ENCODE measurements around the gene SH3RF2.
"Not testable (repeated sequence)": the region's sequence is repeated elsewhere in the genome, so short reads cannot be mapped to it uniquely, and the experiment has no call there.

Gene SH3RF2

DNA sequence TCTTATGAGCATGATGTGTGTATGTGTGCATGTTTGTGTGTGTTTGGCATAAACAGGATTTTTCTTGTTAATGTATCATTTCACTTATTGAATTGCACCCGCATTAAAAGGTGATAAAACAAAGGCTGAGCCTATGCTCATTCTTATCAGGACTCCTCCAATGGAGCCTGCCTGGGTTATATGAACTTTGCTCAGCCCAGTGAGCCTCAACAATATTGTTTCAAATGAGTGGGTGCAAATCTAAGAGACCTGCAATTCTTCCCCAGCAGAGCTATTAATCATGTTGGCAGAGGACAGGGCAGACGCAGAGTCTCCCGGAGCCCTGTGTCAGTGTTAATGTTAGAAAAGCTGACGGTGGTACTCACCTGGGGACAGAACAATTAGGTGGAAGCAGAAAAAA lies 71.6 kb downstream of the SH3RF2 start:
- DNase-seq (ENCODE audit: low spot score), result no peak

GRCh38 chr5:146009020-146009419 lies 72.6 kb downstream of the SH3RF2 start:
- DNase-seq (ENCODE audit: low spot score), result no peak

DNA sequence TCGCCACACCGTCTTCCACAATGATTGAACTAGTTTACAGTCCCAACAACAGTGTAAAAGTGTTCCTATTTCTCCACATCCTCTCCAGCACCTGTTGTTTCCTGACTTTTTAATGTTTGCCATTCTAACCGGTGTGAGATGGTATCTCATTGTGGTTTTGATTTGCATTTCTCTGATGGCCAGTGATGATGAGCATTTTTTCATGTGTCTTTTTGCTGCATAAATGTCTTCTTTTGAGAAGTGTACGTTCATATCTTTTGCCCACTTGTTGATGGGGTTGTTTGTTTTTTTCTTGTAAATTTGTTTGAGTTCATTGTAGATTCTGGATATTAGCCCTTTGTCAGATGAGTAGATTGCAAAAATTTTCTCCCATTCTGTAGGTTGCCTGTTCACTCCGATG lies 74.1 kb downstream of the SH3RF2 start:
- not testable (repeated sequence) for DNase-seq (ENCODE audit: low spot score)

DNA sequence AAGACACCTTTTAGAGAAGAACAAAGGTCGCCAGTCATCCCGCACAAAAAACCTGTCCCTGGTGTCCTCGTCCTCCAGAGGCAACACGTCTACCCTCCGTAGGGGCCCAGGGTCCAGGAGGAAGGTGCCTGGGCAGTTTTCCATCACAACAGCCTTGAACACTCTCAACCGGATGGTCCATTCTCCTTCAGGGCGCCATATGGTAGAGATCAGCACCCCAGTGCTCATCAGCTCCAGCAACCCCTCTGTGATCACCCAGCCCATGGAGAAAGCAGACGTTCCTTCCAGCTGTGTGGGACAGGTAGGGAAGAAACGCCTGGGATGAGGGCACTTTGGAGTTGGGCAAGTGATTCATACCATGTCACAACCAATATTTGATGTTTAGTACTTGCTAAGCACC lies 77.4 kb downstream of the SH3RF2 start:
- no peak for DNase-seq (ENCODE audit: low spot score)

GRCh38 chr5:146015001-146015400 lies 78.6 kb downstream of the SH3RF2 start:
- no peak for DNase-seq (ENCODE audit: low spot score)

DNA sequence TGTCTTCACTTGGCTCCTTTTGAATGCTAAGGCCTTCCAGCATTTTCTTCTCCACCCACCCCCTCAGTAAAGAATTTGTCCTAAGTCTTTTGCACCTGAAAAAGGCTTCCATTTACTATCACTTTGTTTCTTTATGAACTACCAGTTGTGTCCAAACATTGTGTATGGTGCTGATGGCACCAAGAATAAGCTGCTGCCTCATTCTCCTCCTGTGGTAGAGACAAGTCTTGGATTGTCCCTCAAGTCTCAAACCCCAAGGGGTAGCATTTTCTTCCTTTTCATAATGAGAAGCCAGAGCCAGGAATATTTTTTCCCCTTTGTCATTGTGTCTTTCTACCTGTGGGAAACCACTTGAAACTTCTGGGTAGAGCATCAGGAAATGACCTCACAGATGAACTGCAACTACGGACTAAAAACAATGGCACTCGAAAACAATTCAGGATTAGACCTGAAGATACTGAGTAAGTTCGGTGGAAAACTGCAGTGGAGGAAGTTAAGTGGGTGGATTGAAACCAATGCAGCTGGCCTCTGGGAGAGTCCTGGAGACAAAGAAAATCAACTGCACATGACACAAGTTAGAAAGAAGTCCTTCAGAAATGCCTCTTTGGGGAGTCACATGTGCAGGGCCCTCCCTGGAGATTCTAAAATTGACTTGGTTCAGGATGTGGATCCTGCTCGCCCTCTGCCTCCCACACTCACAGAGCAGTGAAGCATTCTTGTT lies 80.5 kb downstream of the SH3RF2 start:
- no peak for DNase-seq (ENCODE audit: low spot score)

DNA sequence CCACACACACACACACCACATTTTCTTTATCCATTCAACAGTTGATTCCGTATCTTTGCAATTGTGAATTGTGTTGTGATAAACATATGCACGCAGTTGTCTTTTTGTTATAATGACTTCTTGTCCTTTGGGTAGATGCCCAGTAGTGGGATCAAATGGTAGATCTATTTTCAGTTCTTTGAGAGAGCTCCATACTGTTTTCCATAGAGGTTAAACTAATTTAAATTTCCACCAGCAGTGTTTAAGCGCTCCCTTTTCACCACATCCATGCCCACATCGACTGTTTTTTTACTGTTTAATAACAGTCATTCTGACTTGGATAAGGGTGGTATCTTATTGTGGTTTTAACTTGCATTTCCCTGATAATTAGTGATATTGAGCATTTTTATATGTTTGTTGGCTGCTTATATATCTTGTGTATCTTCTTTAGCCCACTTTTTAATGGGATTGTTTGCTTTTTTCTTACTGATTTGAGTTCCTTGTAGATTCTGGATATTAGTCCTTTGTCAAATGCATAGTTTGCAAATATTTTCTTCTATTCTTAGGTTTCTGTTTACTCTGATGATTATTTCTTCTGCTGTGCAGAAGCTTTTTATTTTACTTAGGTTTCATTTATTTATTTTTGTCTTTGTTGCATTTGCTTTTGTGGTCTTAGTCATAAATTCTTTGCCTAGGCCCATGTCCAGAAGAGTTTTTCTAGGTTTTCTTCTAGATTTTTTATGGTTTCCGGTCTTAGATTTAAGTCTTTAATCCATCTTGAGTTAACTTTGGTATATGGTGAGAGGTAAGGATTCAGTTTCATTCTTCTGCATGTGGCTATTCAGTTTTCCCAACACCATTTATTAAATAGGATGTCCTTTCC lies 82.4 kb downstream of the SH3RF2 start:
- no peak for DNase-seq (ENCODE audit: low spot score)

DNA sequence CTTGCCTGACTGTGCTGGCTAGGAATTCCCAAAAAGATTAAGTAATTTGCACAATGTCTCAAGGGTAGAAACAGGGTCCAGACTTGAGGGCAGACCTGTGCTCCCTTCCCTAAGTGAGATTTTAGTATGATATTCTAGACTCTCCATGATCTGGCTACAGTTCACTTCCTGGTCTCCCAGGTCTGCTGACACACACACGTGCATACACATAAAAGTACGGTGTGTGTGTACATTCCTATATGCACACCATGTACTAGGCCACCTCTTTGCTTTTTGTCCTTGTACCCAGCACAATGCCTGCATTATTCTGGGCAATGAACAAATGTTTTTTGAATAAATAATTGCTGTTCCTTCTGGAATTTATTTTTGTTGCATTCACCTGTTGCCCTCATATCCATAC lies 83.7 kb downstream of the SH3RF2 start:
- no peak for DNase-seq (ENCODE audit: low spot score)

- DNase-seq (ENCODE audit: low spot score), result no peak
Measured at GRCh38 chr5:146024034-146024433, 87.7 kb downstream of the SH3RF2 start.

GRCh38 chr5:146025114-146025680 lies 88.8 kb downstream of the SH3RF2 start:
- no peak for DNase-seq (ENCODE audit: low spot score)

GRCh38 chr5:146025681-146026080 lies 89.3 kb downstream of the SH3RF2 start:
- no peak for DNase-seq (ENCODE audit: low spot score)

DNA sequence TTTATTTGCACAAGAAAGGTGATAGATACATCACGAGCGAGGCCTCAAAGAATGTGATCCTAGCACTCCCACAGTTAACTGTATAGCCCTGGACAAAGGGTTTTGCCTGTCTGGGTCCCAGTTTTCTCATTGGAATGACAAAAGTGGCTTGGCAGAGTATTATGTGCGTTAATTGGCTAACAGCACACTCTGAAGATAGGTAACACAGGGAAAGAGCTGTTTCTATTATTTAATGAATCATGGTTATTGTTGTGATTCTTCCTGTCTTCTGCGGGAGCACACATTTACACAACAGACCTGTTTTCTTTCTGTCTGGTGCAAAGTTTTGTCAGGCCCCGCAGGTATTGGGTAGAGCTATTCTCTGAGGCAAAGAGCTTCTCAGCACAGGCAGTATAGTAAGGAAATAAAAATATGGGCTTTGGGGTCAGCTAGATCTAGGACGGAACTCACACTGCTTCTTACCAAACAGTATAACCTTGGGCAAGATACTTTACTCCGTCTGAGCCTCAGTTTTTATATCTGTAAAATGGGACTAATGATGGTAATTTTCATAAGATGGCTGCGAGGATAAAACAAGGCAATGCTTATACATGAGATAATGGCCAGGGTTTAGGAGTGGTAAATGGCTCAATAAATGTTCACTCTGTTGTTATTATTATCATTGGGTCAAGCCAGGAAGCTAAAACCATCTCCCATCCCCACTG lies 90.1 kb downstream of the SH3RF2 start:
- DNase-seq (ENCODE audit: low spot score), result no peak

DNA sequence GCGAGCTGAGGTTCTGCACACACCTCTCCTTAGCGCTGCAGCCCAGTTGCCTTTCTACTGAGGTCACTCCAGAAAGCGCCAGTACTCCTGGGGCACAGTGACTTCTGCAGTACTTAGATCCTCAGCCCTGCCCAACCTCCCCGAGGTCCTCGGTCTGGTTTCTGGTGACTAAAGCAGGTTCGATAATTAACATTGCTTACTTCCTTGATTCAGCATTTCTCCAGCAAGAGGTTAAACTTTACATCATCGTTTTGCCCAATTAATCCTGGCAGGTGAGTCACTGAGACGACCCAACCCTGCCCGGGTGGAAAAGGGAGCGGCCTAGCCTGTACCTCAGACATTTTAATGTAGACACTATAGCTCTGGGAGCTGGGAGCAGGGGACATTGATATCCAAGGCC lies 91.4 kb downstream of the SH3RF2 start:
- no peak for DNase-seq (ENCODE audit: low spot score)

DNA sequence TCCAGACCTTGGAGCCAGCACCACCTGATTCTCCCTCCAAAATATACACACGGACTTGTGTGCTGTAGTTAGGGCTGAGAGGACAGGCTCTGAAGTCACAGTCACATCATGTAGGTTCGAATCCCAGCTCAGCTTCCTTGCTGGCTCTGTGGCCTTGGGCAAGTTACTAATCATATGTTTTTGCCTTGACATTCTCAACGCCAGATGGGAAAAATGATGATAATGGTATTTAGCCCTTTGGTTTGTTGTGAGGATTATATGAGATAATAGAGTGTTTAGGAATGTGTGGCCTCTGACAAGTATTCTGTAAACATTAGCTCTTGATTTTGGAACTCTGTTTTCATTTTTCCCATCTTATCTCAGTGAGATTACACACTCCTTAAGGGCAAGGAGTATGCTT lies 96.5 kb downstream of the SH3RF2 start:
- no peak for DNase-seq (ENCODE audit: low spot score)

GRCh38 chr5:146034127-146034526 lies 97.7 kb downstream of the SH3RF2 start:
- no peak for DNase-seq (ENCODE audit: low spot score)

GRCh38 chr5:146034605-146035004 lies 98.2 kb downstream of the SH3RF2 start:
- no peak for DNase-seq (ENCODE audit: low spot score)

DNA sequence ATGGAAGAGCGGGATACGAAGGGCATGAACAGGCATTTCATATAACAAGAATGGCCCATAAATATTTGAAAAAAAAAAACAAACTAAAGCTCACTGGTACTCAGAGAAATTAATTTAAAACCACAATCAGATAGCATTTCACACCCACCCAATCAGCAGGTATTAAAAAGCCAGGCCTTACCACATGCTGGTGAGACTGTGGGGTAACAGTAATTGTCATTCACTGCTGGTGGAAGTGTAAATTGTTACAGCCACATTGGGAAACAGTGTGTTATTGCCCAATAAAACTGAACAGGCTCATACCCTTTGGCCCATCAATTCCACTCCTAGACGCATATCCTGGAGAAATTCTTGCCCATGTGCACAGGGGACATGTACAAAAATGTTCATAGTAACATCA lies 103.0 kb downstream of the SH3RF2 start:
- no peak for DNase-seq (ENCODE audit: low spot score)

- DNase-seq (ENCODE audit: low spot score), result no peak
Measured at GRCh38 chr5:146040527-146040926, 104.1 kb downstream of the SH3RF2 start.

- DNase-seq (ENCODE audit: low spot score), result no peak
Measured at GRCh38 chr5:146041180-146041789, 104.9 kb downstream of the SH3RF2 start.

- no peak for DNase-seq (ENCODE audit: low spot score)
Measured at GRCh38 chr5:146042628-146043279, 106.4 kb downstream of the SH3RF2 start.

DNA sequence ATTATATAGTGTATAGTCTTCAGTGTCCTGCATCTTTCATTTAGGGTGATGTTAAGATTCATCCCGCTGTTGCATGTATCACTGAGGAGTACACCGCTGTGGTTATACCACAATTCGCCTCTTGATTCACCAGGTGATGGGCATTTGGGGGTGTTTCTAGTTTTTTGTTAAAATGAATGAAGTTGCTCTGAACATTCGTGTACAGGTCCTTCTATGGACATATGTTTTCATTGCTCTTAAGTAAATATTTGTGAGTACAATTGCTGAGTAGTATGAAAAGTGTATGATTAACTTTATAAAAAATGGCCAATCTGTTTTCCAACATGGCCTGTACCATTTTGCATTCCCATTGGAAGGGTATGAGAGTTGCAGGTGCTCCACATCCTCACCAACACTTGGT lies 107.3 kb downstream of the SH3RF2 start:
- DNase-seq (ENCODE audit: low spot score), result no peak

DNA sequence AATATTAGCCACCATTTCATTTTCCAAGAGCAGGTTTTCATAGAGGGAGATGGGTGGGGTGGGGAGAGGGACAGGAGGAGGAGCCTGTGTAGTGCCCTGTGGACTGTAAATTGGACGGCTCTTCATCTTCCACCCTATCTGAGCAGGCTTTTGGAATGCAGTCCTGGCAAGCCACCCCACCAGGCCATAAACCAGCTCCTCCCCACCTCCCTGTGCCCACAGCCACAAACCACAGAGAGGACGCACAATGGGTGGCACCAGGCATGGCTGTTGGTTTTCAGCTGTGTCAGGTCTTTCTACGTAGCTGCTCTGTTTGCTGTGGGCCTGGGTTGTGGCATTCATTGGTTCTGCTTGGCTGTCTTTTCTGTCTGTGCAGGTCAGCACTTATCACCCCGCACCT lies 111.0 kb downstream of the SH3RF2 start:
- no peak for DNase-seq (ENCODE audit: low spot score)
